ENCODE data around the gene RBM11. TPM values are rescaled to one million over a fixed set of nuclear protein-coding genes. Genes with fewer than 3 reads are reported as not detected.

The RBM11 gene
- total RNA-seq, 2 donors from 2014 or later, result 0.22 to 1.7 TPM

- no peaks in the 10 kb centered on the region for H3K9me3 ChIP-seq
- H3K27me3 ChIP-seq, result no peaks in the 10 kb centered on the region
- no peak overlapping the region for H3K27ac ChIP-seq
- DNase-seq (ENCODE audit: low spot score), result no peak
- no peak overlapping the region for H3K4me3 ChIP-seq
- no peaks in the 10 kb centered on the region for H3K36me3 ChIP-seq
- H3K4me1 ChIP-seq, result peaks cover 0 to 10% of the 10 kb centered on the region in 2 donors
- TF ChIP-seq CTCF (IDR thresholded peaks at IDR 0.05), result no peak
These were observed 55.7 kb downstream of the RBM11 start for GRCh38 chr21:14271641-14272040.

GRCh38 chr21:14273736-14274538 lies 58.0 kb downstream of the RBM11 start:
- no peaks in the 10 kb centered on the region for H3K27me3 ChIP-seq
- H3K36me3 ChIP-seq, result no peaks in the 10 kb centered on the region
- TF ChIP-seq CTCF (IDR thresholded peaks at IDR 0.05), result no peak
- H3K9me3 ChIP-seq, result no peaks in the 10 kb centered on the region
- DNase-seq (ENCODE audit: low spot score), result peak; percentile 64
- peak overlapping the region in 1 of 2 donors; percentile 31 for H3K4me3 ChIP-seq
- H3K4me1 ChIP-seq, result peaks cover 0 to 10% of the 10 kb centered on the region in 2 donors
- H3K27ac ChIP-seq, result no peak overlapping the region

- H3K27ac ChIP-seq, result no peak overlapping the region
- H3K36me3 ChIP-seq, result no peaks in the 10 kb centered on the region
- no peak for TF ChIP-seq CTCF (IDR thresholded peaks at IDR 0.05)
- no peaks in the 10 kb centered on the region for H3K9me3 ChIP-seq
- peaks cover 0 to 10% of the 10 kb centered on the region in 2 donors for H3K4me1 ChIP-seq
- DNase-seq (ENCODE audit: low spot score), result no peak
- H3K4me3 ChIP-seq, result no peak overlapping the region
- no peaks in the 10 kb centered on the region for H3K27me3 ChIP-seq
These were observed 59.8 kb downstream of the RBM11 start for GRCh38 chr21:14275702-14276205.

Other genes starting within 250 kb of the RBM11 start
- gene LIPI, start 5.2 kb upstream of the RBM11 start, total RNA-seq, result not detected
- 10 to 100 TPM; 18.4 TPM for gene HSPA13, start 167.0 kb downstream of the RBM11 start, total RNA-seq

Measured in right atrium auricular region (tissue), 2 donors.